ENCODE measurements around the gene RETNLB.

The RETNLB gene

GRCh38 chr3:108728934-108729333 lies 28.3 kb downstream of the RETNLB start:
- in situ Hi-C loops (cut with HindIII; ENCODE audit: low sequenced_read_pairs) = no loop called here
- no peak for TF ChIP-seq CTCF (IDR thresholded peaks at IDR 0.05; ENCODE audit: low read depth, low read length, missing control alignments)
- no peak for DNase-seq (ENCODE audit: low read depth)
- no peak overlapping the region for H3K4me3 ChIP-seq (ENCODE audit: low read depth, low read length)

- in situ Hi-C loops (cut with HindIII; ENCODE audit: low sequenced_read_pairs) = no loop called here
- no peak overlapping the region for H3K4me3 ChIP-seq (ENCODE audit: low read depth, low read length)
- no peak for TF ChIP-seq CTCF (IDR thresholded peaks at IDR 0.05; ENCODE audit: low read depth, low read length, missing control alignments)
- DNase-seq (ENCODE audit: low read depth) = no peak
Observed at GRCh38 chr3:108728105-108728504, 29.1 kb downstream of the RETNLB start.

GRCh38 chr3:108724101-108724500 lies 33.1 kb downstream of the RETNLB start:
- no peak for TF ChIP-seq CTCF (IDR thresholded peaks at IDR 0.05; ENCODE audit: low read depth, low read length, missing control alignments)
- in situ Hi-C loops (cut with HindIII; ENCODE audit: low sequenced_read_pairs) = no loop called here
- H3K4me3 ChIP-seq (ENCODE audit: low read depth, low read length) = no peak overlapping the region
- DNase-seq (ENCODE audit: low read depth) = no peak

GRCh38 chr3:108722724-108723123 lies 34.5 kb downstream of the RETNLB start:
- in situ Hi-C loops (cut with HindIII; ENCODE audit: low sequenced_read_pairs) = no loop called here
- H3K4me3 ChIP-seq (ENCODE audit: low read depth, low read length) = no peak overlapping the region
- TF ChIP-seq CTCF (IDR thresholded peaks at IDR 0.05; ENCODE audit: low read depth, low read length, missing control alignments) = no peak
- DNase-seq (ENCODE audit: low read depth) = no peak

GRCh38 chr3:108719178-108719806 lies 37.9 kb downstream of the RETNLB start:
- in situ Hi-C loops (cut with HindIII; ENCODE audit: low sequenced_read_pairs) = no loop called here
- DNase-seq (ENCODE audit: low read depth) = no peak
- no peak overlapping the region for H3K4me3 ChIP-seq (ENCODE audit: low read depth, low read length)
- TF ChIP-seq CTCF (IDR thresholded peaks at IDR 0.05; ENCODE audit: low read depth, low read length, missing control alignments) = no peak

GRCh38 chr3:108718454-108718853 lies 38.8 kb downstream of the RETNLB start:
- DNase-seq (ENCODE audit: low read depth) = no peak
- no peak for TF ChIP-seq CTCF (IDR thresholded peaks at IDR 0.05; ENCODE audit: low read depth, low read length, missing control alignments)
- in situ Hi-C loops (cut with HindIII; ENCODE audit: low sequenced_read_pairs) = no loop called here
- no peak overlapping the region for H3K4me3 ChIP-seq (ENCODE audit: low read depth, low read length)

Data from astrocyte of the cerebellum (primary cell).